Left ventricle myocardium superior (tissue), 1 donor: ENCODE measurements around the gene FCN2. TPM values are rescaled to one million over a fixed set of nuclear protein-coding genes. Genes with fewer than 3 reads are reported as not detected.

ENCODE experiments used
- ATAC-seq: fragments of 200-7000 bp; cut with Tn5 transposase; one replicate; pipeline ENCODE4 v1.9.1; 2020; ENCODE audit warnings: mild to moderate bottlenecking, moderate library complexity
- DNase-seq: peaks from one replicate; pipeline ENCODE4 v3.0.0-alpha.2; 2020
- intact Hi-C: fragments of 100-400 bp; cut with micrococcal nuclease; formaldehyde crosslinking; loops from one replicate; pipeline ENCODE4 v1.11.0; 2022
- total RNA-seq: library from RNA; stranded (reverse); fragmentation: NEBNext Ultra II Directional; extraction: Animal tissue kit (Norgen Biotek cat#: 25700); gene quantifications from one replicate; pipeline ENCODE4 v1.2.1, GENCODE V29; 2021
- donor health status: DM: no; HTN: yes; CAD: no; lungs with severe emphysema.

The FCN2 gene
- total RNA-seq, 1 donor from 2014 or later, result not detected

- intact Hi-C loops, result no loop called here
- ATAC-seq, result no peak
Observed at GRCh38 chr9:134884492-134884891, 3.9 kb downstream of the FCN2 start.

GRCh38 chr9:134885001-134885678, 4.5 kb downstream of the FCN2 start:
- DNase-seq (no peak), ATAC-seq (no peak)
- intact Hi-C loops, result no loop called here

More at GRCh38 chr9:134884492-134884891, 3.9 kb downstream of the FCN2 start:
- no peak for DNase-seq

GRCh38 chr9:134885679-134886412, 5.2 kb downstream of the FCN2 start:
- ATAC-seq (no peak), DNase-seq (no peak)
- intact Hi-C loops, result no loop called here

- DNase-seq (no peak), ATAC-seq (no peak)
- intact Hi-C loops, result no loop called here
Observed at GRCh38 chr9:134886413-134886913, 5.9 kb downstream of the FCN2 start.

GRCh38 chr9:134887219-134887618, 6.6 kb downstream of the FCN2 start:
- DNase-seq, result no peak
- intact Hi-C loops, result no loop called here
- no peak for ATAC-seq

GRCh38 chr9:134887686-134888602, 7.3 kb downstream of the FCN2 start:
- DNase-seq (no peak), ATAC-seq (no peak)
- intact Hi-C loops, result no loop called here

- ATAC-seq (no peak), DNase-seq (no peak)
- intact Hi-C loops, result no loop called here
Observed at GRCh38 chr9:134888603-134889190, 8.1 kb downstream of the FCN2 start.

GRCh38 chr9:134889386-134890154, 9.0 kb downstream of the FCN2 start:
- intact Hi-C loops, result no loop called here
- ATAC-seq (no peak), DNase-seq (no peak)

GRCh38 chr9:134890155-134890495, 9.5 kb downstream of the FCN2 start:
- no peak for ATAC-seq
- no peak for DNase-seq
- intact Hi-C loops, result no loop called here

- no peak for DNase-seq
- intact Hi-C loops, result no loop called here
- no peak for ATAC-seq
Observed at GRCh38 chr9:134891053-134891452, 10.4 kb downstream of the FCN2 start.

- ATAC-seq (no peak), DNase-seq (no peak)
- intact Hi-C loops, result no loop called here
Observed at GRCh38 chr9:134891713-134892112, 11.1 kb downstream of the FCN2 start.

GRCh38 chr9:134892221-134892620, 11.6 kb downstream of the FCN2 start:
- intact Hi-C loops, result no loop called here
- ATAC-seq (no peak), DNase-seq (no peak)

GRCh38 chr9:134892820-134893420, 12.3 kb downstream of the FCN2 start:
- DNase-seq (no peak), ATAC-seq (no peak)
- intact Hi-C loops, result no loop called here

- intact Hi-C loops, result no loop called here
- ATAC-seq, result no peak
- DNase-seq, result no peak
Observed at GRCh38 chr9:134894136-134894860, 13.7 kb downstream of the FCN2 start.

GRCh38 chr9:134895097-134895496, 14.5 kb downstream of the FCN2 start:
- ATAC-seq (peak; percentile 39), DNase-seq (no peak)
- intact Hi-C loops, result no loop called here

GRCh38 chr9:134895567-134895907, 14.9 kb downstream of the FCN2 start:
- no peak for DNase-seq
- intact Hi-C loops, result no loop called here
- no peak for ATAC-seq

GRCh38 chr9:134895908-134896833, 15.6 kb downstream of the FCN2 start:
- DNase-seq, result peak; percentile 69
- peak; percentile 86 for ATAC-seq
- intact Hi-C loops, result no loop called here
